Upper lobe of right lung (tissue), 1 donor: Measurements from ENCODE around the gene HMGB4. TPM values are rescaled to one million over a fixed set of nuclear protein-coding genes. Genes with fewer than 3 reads are reported as not detected.

ENCODE experiments used
- ATAC-seq: fragments of 200-7000 bp; cut with Tn5 transposase; one replicate; pipeline ENCODE4 v1.9.1; 2020; ENCODE audit warnings: mild to moderate bottlenecking, moderate library complexity
- DNase-seq: peaks from one replicate; pipeline ENCODE4 v3.0.0-alpha.2; 2020
- H3K27ac ChIP-seq: fragments of 200-600 bp; one replicate; pipeline ENCODE4 v1.8.0; 2022
- H3K27me3 ChIP-seq: fragments of 200-600 bp; one replicate; pipeline ENCODE4 v1.8.0; 2022; ENCODE audit warnings: mild to moderate bottlenecking
- H3K36me3 ChIP-seq: fragments of 200-600 bp; one replicate; pipeline ENCODE4 v1.8.0; 2022
- H3K4me1 ChIP-seq: fragments of 200-600 bp; one replicate; pipeline ENCODE4 v1.8.0; 2022
- H3K4me3 ChIP-seq: fragments of 200-600 bp; one replicate; pipeline ENCODE4 v1.8.0; 2022; ENCODE audit warnings: mild to moderate bottlenecking
- H3K9me3 ChIP-seq: fragments of 200-600 bp; one replicate; pipeline ENCODE4 v1.8.0; 2022
- CTCF ChIP-seq: fragments of 200-600 bp; IDR thresholded peaks from one replicate; pipeline ENCODE4 v1.8.0; 2022; ENCODE audit warnings: antibody characterized with exemption
- intact Hi-C: fragments of 100-400 bp; cut with DNase I; formaldehyde crosslinking; loops from one replicate; pipeline ENCODE4 v1.11.0; 2022
- total RNA-seq: library from RNA; stranded (reverse); fragmentation: NEBNext Ultra II Directional; extraction: Animal tissue kit (Norgen Biotek cat#: 25700); gene quantifications from one replicate; pipeline ENCODE4 v1.2.1, GENCODE V29; 2021
- donor health status: DM: no; HTN: yes; CAD: no; lungs with severe emphysema.

HMGB4 gene
- total RNA-seq, 1 donor from 2014 or later = not detected

- ATAC-seq = no peak
- DNase-seq = no peak
- TF ChIP-seq CTCF = no peak
- no peaks in the 10 kb centered on the region for H3K36me3 ChIP-seq
- no peaks in the 10 kb centered on the region for H3K4me1 ChIP-seq
- intact Hi-C loops = no loop called here
- no peak overlapping the region for H3K27ac ChIP-seq
- no peak overlapping the region for H3K4me3 ChIP-seq
- no peaks in the 10 kb centered on the region for H3K27me3 ChIP-seq
- no peaks in the 10 kb centered on the region for H3K9me3 ChIP-seq
These were observed 9.8 kb upstream of the HMGB4 start for GRCh38 chr1:33854091-33854490.

GRCh38 chr1:33860671-33861070 lies 3.2 kb upstream of the HMGB4 start:
- no peak for TF ChIP-seq CTCF
- ATAC-seq = no peak
- intact Hi-C loops = no loop called here

GRCh38 chr1:33864460-33865389 lies 846 bp downstream of the HMGB4 start:
- ATAC-seq = peak; percentile 71
- H3K9me3 ChIP-seq = no peaks in the 10 kb centered on the region
- H3K4me3 ChIP-seq = no peak overlapping the region
- no peak for DNase-seq
- intact Hi-C loops = no loop called here
- no peak for TF ChIP-seq CTCF
- no peak overlapping the region for H3K27ac ChIP-seq
- H3K36me3 ChIP-seq = no peaks in the 10 kb centered on the region
- no peaks in the 10 kb centered on the region for H3K4me1 ChIP-seq
- H3K27me3 ChIP-seq = peaks cover 15% of the 10 kb centered on the region

More at GRCh38 chr1:33860671-33861070, 3.2 kb upstream of the HMGB4 start:
- no peak overlapping the region for H3K27ac ChIP-seq
- no peaks in the 10 kb centered on the region for H3K9me3 ChIP-seq
- H3K4me3 ChIP-seq = no peak overlapping the region
- no peaks in the 10 kb centered on the region for H3K36me3 ChIP-seq
- H3K27me3 ChIP-seq = peaks cover 11% of the 10 kb centered on the region
- no peaks in the 10 kb centered on the region for H3K4me1 ChIP-seq
- no peak for DNase-seq

GRCh38 chr1:33866281-33866680 lies 2.4 kb downstream of the HMGB4 start:
- H3K27ac ChIP-seq = no peak overlapping the region
- ATAC-seq (no peak), DNase-seq (no peak)
- intact Hi-C loops = no loop called here
- no peak overlapping the region for H3K4me3 ChIP-seq
- H3K27me3 ChIP-seq = peaks cover 15% of the 10 kb centered on the region
- H3K36me3 ChIP-seq = no peaks in the 10 kb centered on the region
- TF ChIP-seq CTCF = no peak
- H3K9me3 ChIP-seq = no peaks in the 10 kb centered on the region
- H3K4me1 ChIP-seq = no peaks in the 10 kb centered on the region

- no peak for ATAC-seq
- H3K36me3 ChIP-seq = no peaks in the 10 kb centered on the region
- H3K4me1 ChIP-seq = no peaks in the 10 kb centered on the region
- no peak for TF ChIP-seq CTCF
- peaks cover 15% of the 10 kb centered on the region for H3K27me3 ChIP-seq
- intact Hi-C loops = no loop called here
- no peaks in the 10 kb centered on the region for H3K9me3 ChIP-seq
- no peak for DNase-seq
- no peak overlapping the region for H3K27ac ChIP-seq
- no peak overlapping the region for H3K4me3 ChIP-seq
These were observed 3.8 kb downstream of the HMGB4 start for GRCh38 chr1:33867684-33868083.
